ENCODE measurements around the gene CRELD1.

GRCh38 chr3:9955611-9956352, 22.1 kb downstream of the CRELD1 start:
- TF ChIP-seq CTCF (IDR thresholded peaks at IDR 0.05): no peak
- no peak for TF ChIP-seq POLR2A (IDR thresholded peaks at IDR 0.05)

All from right lobe of liver (tissue), 4 donors.